Stimulated activated CD8-positive, alpha-beta memory T cell treated with anti-CD3 and anti-CD28 coated beads, Interleukin-12 subunit alpha, Interleukin-12 subunit beta, amount 100 ng/mL, for 4 hours (primary cell): ENCODE results near the gene GAP43.

Experiments
- DNase-seq: peaks from one replicate; pipeline ENCODE4 v3.0.0-alpha.2; 2020; ENCODE audit warnings: low read depth

The GAP43 gene, protein sequence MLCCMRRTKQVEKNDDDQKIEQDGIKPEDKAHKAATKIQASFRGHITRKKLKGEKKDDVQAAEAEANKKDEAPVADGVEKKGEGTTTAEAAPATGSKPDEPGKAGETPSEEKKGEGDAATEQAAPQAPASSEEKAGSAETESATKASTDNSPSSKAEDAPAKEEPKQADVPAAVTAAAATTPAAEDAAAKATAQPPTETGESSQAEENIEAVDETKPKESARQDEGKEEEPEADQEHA

DNA sequence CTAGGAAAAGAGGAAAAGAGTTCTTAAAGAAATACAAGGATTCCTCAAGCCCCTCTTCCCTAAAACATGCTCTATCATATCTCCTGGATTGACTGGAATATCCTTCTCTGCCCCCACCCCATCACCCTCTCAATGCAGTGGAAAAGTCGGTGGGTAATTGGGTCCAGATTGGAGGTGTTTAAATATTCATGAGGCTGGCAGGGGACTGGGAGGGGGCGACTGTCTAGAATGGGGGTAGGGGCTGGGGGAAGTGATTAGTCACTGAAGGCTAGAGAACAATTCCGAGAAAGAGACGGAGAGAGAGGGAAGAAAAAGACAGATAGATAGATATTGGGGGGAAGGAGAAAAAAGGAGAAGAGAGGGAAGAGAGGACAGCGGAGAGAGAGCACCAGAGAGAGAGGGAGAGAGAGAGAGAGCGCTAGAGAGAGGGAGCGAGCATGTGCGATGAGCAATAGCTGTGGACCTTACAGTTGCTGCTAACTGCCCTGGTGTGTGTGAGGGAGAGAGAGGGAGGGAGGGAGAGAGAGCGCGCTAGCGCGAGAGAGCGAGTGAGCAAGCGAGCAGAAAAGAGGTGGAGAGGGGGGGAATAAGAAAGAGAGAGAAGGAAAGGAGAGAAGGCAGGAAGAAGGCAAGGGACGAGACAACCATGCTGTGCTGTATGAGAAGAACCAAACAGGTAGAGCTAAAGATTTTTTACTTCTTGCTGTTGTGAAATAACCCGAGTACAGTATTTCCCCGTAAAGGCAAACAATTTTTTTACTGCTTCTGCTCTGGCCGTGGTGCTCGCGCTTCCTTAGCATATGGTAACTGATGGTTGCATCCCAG lies at the start of gene GAP43:
TSS of gene GAP43 (plus strand) at position 467 of the 825 bp plus-strand sequence. CDS start at position 647, 180 bp downstream.
- DNase-seq: no peak

DNA sequence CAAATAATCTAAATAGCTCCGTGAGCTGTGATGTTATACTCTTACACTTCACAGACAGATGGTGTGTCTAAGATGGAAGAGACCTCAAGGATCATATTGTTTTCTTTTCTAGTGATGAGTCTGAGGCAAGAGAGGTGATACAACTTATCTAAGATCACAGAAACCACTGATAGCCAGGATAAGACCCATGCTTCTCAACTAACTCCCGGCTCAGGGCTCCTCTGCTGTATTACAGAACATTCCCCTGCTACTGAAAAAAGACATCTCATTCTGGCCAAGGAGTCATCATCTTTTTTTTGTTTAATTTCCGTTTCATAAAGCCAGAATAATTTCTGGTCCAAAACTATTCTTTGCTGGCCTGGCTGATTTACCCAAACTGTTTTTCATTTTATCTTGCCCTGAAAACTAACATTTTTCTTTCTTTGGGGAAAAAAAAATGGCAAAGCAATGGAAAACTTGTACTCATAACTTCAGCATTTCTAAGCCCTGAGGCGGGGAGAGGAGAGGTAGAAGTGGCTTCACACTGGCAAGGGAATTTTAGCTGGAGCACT lies 46.9 kb upstream of the GAP43 start:
- no peak for DNase-seq

DNA sequence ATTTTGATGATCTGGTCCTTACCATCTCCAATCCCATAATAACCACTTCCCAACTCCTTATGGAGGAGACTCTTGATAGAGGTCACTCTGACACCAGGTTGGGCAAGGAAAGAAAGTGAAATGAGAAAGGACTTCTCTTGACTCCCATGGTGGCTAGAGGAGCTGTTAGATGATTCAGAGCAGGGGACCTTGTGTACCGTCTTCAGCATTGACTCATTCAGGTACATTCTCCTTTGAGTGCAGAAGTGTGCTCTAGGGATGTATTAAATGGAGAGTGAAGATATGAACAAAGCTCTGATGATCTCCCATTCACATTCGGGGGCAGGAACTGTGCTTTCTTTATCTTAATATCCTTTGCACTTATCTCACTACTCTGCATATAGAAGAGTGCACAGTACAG lies 46.3 kb upstream of the GAP43 start:
- DNase-seq: no peak

DNA sequence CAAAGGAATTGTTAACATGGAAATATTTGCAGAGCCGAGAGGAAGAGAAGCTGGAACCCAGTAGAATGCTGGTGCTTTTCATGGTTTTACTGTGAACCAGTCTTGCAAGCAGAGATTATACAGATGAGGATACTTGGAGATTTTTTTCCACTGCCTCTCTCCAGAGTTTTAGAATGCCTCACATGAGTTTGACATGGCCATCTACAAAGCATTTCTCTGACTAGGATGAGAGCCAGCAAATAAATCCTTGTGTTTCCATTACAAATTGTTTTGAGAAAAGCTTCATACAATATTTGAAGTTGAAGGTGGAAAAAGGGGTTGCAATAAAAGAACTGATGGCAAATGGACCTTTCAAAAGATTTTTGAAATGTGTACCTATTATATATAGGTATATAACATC lies 45.0 kb upstream of the GAP43 start:
- no peak for DNase-seq

DNA sequence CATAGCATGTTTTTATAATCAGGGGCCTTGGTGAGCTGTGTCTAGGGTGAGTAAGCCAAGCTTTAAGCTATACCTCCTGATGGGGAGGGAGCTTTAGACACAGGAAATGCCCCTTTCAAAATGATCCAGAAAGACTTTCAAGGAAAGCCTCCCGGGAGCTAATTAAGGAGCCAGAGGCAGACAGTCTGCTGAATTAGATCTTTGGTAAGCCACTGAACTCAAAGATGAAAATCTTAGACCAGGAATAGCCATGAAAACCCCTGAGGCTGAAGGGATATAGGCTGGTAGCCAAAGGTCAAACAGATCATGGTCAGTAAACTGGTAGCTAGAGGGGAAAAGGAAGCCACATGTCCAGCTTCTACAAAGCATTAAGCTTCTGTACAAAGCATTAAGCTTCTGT lies 42.7 kb upstream of the GAP43 start:
- no peak for DNase-seq

DNA sequence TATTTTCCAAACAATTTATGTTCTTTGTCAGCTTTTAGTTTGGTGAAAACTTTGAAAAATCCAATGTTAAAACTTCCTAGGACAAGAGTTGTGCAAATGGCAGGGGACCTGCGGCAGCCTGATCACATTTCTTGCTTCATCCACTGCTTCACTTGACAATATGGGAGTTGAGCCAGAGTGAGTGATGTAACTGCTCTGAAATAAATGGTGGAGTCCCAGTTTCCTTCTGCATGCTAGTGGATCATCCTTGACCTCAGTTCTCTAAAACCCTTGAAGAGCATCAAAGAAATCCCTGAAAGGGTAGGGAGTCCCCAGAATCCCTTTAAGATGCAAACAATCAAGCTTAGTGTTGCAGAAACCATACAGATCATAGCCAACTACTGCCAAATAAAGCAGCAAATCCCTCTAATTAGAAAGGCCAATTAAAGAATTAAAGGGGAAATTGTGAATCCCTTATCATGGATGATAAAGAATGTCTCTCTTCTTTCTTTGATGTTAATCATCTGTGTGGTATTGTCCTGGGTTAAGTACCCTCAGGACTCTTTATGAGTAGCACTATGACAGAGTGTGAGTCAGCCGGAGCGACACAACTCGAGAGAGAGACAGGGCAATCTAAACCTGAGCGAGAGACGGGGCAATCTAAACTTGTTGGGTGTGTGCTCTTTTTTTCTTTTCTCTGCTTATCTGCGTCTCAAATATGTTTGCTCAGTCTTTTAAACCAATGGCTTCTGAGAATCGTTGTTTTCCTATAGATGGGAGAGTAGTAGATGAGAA lies 41.8 kb upstream of the GAP43 start:
- no peak for DNase-seq

DNA sequence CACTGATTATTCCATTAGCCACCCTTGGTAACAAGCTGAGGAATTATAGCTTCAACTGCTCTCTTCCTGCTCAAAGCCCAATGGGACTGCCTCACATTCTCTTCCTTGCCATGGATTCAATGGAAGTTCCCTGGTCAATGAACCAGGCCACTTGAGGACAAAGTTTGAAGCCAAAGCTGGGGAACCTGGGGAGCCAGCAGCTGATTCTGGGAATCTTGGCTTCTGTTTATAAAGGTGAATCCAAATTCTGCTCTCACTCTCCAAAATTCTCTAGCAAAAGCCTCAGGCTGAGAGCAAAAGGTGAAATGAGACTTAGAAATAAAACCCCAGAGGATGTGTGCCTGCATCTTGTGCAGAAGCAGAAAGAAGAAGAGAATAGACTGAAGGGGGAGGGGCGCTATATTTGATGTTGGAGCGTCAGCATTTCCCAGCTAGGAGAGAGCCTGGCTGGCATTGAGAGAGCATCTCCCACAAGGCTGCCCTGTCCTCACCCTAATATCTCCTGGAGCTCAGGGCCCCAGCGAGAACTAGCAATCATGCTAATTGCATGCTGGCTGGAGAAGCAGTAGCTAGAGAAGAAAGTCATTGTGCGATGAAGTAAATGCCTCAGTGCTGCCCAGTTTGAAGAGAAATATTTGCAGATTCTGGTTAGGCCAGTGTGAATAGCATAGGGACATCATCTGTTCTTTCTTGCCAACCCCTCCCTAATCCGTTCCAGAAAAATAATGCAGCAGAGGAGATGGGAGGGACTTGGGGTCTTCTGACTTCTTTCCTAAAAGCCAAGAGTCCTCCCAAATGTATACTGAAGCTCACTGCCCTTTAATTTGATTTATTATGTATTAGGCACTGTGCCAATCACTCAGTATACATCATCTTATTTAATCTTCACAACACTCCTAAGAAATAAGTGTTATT lies 34.9 kb upstream of the GAP43 start:
- no peak for DNase-seq

DNA sequence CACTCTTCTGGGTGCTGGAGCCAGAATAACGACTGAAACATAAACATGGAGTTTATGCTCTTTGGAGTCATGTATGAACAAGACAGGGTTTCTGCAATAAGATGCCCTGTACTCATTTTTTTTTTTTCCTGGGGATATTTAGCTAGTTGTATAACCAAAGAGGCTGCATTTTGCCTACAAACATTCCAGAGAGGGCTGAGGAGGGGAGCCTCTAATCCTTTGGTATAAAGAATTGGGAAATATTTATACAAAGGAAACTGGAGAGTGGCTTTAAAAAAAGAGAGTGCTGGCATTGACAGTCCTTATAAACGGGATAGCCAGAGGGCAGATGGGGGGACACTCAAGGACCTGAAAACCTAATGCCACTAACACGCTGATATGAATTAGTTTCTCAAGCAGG lies 32.4 kb upstream of the GAP43 start:
- DNase-seq: no peak

DNA sequence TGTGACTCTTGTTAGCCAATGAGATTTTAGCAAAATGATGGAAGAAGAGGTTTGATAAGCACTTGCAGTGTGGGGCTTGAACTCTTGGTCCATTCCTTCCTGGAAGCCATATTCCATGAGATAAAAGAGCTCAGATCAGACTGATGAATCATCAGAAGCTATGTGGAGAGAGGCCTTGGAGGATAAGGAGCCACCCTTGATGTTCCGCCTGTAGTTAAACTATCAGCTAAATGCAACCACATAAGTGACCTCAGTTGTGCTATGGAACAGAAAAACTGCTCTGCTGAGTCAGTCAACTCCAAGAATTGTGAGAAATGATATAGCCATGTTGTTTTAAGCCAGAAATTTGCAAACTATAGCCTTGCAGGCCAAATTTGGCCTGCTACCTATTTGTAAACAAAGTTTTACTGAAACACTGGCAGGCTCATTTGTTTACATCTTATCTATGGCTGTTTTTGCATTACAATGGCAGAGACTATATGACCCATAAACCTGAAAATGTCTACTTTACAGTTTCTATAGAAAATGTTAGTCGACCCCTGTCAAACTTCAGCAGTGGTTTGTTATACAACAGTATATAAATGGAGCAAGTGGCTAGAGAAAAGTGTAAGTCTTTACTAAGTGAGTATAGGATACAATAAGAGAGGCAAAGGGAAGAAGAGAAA lies 27.6 kb upstream of the GAP43 start:
- DNase-seq: no peak

DNA sequence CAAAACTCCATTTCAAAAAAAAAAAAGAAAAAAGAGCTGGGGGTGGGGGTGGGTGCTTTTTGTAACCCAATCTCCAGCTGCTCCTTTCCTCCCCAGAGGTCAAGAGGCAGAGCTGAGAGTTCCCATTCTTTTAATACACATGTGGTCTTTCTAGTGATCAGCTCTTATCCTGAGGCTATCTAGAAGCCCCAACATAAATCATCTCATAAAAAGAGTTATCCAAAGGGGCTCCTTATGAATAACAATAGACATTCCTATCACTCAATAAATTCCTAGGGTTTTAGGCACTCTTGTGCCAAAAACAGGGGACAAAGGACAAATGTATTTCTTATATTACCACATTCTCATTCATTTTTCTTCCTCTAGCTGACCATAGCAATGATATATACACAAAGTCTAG lies 25.1 kb upstream of the GAP43 start:
- DNase-seq: no peak

DNA sequence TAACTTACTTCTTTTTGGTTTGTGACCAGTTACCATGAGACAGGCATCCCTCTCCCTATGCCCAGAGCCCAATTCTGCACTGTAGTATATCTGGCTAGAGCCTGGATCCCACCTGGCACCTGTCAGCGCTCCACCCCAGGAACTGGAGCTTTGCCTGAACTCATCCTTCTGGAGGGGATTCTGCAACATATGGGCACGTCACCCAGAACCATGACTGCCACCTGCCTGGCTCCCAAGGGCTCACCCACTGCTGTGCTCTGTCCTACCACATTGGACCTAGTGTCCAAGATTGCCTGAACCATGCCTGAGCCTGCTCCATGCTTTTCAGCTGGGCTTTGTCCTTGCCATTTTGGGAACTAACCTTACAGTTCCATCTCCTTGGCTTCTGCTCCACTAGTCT lies 21.1 kb upstream of the GAP43 start:
- DNase-seq: no peak

DNA sequence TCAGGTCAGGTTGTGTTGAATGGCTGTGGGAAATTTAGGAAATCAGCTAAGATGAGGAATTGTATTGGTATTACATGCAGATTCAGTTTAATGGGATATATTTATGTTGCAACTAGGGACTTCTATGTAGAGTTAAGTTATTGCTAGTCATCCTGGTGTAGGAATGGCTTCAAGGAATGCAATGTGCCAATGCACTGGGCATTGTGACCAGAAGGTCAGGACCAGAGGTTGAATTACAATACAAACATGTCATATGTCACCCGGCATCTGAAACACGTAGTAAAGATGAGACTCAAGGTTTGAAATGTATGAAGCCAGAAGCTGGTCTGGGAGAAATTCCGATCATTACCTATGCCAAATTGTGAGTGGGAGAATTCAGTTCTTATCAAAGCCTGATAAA lies 11.7 kb upstream of the GAP43 start:
- no peak for DNase-seq

DNA sequence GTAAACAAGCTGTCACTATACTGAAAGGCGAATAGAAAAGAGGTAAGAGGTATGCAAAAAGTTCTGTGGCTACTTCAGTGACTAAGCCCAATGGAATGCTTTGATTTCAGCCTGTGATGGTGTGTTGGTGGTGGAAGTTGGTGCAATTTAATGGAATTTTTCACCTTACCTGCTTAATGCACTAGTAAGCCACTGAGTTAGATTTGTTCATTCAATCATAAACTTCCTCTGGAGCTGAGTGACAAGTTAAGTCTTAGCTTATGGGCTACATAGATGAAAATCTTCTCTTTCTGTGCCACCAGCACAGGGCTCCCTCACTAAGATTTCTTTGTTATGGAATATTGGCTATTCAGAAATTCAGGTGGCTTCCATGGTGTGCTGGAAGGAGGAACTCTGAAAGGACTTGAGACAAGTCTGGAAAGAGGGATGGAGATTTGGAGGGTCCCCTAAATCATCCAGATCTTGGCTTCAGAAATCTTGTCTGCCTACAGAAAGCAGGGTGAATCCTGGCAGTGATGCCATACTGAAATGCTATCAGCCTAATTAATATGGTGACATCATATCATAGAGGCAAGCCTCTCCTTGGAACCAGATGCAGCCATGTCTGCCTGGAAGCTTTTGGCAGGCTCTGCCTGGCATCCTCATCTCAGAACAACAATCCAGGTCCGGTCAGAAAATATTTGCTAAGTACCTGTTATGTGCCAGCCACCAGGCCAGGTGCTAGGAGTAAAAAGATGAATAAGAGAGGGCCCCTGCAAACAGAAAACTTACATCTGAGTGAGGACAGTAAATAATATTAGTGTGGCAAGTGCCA lies 8.1 kb upstream of the GAP43 start:
- DNase-seq: no peak

DNA sequence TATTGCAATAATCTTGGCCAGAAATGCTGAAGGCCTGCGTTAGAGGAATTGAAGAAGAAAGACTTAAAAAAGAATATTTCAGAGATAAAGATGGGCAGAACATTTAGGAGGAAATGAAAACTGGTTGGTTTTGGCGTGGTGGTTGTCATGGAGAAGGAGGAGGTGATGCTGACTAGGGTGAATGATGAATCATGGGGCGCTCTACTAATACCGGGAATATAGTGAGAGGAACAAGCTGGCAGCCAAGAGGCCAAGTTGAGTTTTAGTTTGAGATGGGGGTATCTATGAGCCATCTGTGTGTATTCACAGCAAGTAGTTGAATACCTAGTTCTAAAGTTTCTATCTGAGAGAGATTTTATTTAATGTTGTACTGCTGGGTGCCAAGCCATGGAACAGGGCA lies 6.8 kb upstream of the GAP43 start:
- DNase-seq: no peak

DNA sequence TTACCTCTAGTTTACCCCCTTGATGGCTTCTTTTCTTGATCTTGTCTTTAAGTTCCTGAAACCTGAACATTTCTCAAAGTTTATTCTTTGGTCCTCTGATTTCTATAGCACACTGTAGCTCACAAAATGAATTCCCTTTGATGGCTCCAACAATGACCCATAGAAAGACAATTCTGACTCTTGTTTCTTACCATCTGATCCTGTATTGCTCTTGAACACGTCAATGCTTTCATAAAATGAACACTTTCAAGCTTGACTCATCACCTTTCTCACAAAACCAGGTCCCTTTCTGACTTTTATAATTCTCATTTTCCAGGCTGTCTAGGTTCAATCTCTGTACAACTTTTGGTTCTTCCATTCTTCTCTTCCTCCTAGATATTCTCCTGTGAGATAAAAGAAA lies 5.7 kb upstream of the GAP43 start:
- no peak for DNase-seq

DNA sequence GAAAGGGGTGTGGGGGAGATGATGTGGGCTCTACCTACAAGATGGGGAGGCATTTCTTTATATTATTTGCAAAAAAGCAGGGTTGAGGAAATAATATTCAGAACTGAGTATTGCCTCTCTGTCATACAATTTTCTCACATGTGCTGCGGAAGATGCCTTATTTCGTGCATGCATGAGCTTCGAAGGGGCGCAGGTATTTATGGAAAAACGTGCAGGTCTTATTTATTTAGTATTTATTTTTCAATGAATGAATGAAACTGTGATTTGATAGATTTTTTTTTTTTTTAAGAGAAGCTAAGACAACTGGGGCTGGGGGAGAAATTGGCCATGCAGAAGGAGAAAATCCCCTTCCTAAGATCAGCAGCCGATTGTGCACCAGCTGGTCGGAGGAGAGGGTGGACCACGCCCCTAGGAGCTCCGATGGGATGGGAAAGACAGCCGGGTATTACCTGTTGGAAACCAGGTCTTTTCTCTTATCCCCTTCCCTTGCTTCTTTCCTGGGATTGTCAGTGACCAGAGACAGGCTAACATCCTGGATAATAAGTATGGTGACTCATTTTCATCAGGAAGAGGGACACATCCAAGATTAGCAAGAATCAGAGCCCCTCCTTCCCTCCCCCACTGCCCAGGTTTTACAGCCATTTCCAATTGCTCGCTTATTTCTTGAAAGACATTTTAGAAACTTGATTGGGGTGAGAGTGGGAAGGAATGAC lies 875 bp downstream of the GAP43 start:
- no peak for DNase-seq

DNA sequence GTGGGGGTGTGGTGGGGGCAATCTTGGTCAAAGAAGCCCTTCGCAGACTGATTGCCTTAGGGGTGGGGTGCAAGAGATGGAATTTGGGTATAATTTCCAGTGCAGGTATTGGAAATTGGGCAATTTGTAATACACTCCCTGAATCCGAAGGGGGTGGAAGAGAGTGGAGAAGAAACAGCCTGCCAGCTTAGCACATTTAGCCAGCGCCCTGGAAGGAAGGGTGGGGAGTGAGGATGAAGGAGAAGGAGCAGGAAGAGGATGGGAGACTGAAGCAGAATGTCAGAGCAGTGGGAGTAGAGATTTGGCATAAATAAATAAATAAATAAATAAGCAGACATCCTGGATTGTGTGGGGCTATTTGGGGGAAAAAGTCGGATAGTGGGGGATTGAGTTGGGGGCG lies 1.6 kb downstream of the GAP43 start:
- DNase-seq: no peak

DNA sequence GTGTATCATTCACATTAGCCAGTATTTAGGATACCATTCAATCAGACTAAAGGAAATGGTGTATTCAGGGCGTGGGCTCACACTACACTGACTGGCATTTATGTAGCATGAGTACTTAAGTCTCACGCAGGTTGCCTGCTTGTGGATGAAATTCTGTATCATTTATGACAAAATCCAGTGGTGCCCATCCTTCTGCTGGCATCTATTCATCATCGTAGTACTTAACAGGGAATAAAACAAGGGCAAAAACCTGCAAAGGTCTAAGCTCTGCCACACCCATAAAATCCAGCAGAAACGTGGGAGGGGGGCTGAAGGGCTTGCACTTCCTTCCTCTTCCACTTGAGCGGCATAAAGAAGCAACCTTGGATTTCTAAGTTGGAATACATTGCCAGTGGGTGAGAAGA lies 2.7 kb downstream of the GAP43 start:
- DNase-seq: no peak

DNA sequence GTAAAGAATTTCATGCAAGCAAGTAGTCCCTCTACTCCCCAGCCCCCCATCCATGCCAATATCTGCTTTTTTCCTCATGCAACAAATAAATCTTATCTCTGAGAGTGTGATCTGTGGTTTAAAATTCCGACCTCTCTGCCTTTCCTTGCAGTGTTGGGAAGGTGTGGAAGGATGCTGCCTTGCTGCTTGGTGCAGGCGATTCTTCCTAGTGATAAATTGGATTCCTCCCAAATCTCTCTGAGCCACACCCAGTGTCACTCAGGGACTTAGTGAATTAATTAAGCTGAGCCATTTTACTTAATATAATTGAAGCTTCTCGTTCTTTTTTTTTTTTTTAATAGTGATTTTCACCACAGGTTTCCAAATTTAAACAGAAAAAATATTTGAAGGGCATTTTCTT lies 3.4 kb downstream of the GAP43 start:
- DNase-seq: no peak
